ENCODE results near the gene CPZ.

GRCh38 chr4:8543623-8544022 is 48.9 kb upstream of the CPZ start:
- TF ChIP-seq POLR2A (IDR thresholded peaks at IDR 0.05) (no peak), CTCF (IDR thresholded peaks at IDR 0.05) (no peak)

All from heart left ventricle (tissue), 13 donors.